ENCODE data around the gene SERPINA9. TPM values are rescaled to one million over a fixed set of nuclear protein-coding genes. Genes with fewer than 3 reads are reported as not detected.

The SERPINA9 gene
- total RNA-seq, 1 experiment from 2014 or later: not detected

- peaks cover 0 to 16% of the 10 kb centered on the region in 2 experiments; a peak in 3 of 4 replicates for H3K4me1 ChIP-seq (ENCODE audit: control insufficient read depth in 1 of 2, insufficient read depth in 2 of 2, low read length in 2 of 2)
- H3K79me2 ChIP-seq (ENCODE audit: insufficient read depth, low read length): no peaks in the 10 kb centered on the region
- no TSS peak for BruUV-seq (replicated peaks)
- H4K20me1 ChIP-seq (ENCODE audit: insufficient read depth): no peaks in the 10 kb centered on the region
- H2AFZ ChIP-seq (ENCODE audit: low read depth, low read length, poor library complexity, severe bottlenecking): no peak overlapping the region
- RAD21 ChIA-PET (ENCODE audit: low non-redundant PET in 1 of 2, low total read pairs in 2 of 2, uncharacterized antibody in 2 of 2, unreplicated experiment in 2 of 2): no interaction called here
- intact Hi-C loops (cut with micrococcal nuclease): no loop called here
- POLR2A ChIA-PET: no interaction called here
- no peaks in the 10 kb centered on the region for H3K9me3 ChIP-seq (ENCODE audit: control insufficient read depth in 1 of 2, insufficient read depth in 1 of 2, low read depth in 1 of 2, low read length in 2 of 2)
- peaks cover 17% of the 10 kb centered on the region; the same call in 1 of the 2 replicates for H3K27me3 ChIP-seq (ENCODE audit: insufficient read depth, low read length)
- CTCF ChIA-PET: no interaction called here
- ATAC-seq: no peak
- no peaks in the 10 kb centered on the region for H3K36me3 ChIP-seq (ENCODE audit: control insufficient read depth in 1 of 2, insufficient read depth in 2 of 2, low read length in 2 of 2)
- no peak overlapping the region for H3K27ac ChIP-seq (ENCODE audit: low read depth, low read length)
- TF ChIP-seq CTCF (IDR thresholded peaks at IDR 0.05 in 2 of 3, conservative IDR thresholded peaks at IDR 0.05 in 1 of 3; ENCODE audit: borderline replicate concordance in 1 of 3, insufficient read depth in 1 of 3, low read depth in 2 of 3, low read length in 2 of 3): no peak
- no peaks in the 10 kb centered on the region for H3K9me2 ChIP-seq (ENCODE audit: insufficient read depth)
- H3K4me2 ChIP-seq (ENCODE audit: low read length): no peak overlapping the region
- no peak overlapping the region for H3K9ac ChIP-seq (ENCODE audit: low read length)
- DNase-seq (ENCODE audit: low read depth, low spot score): no peak
- no peak overlapping the region for H3K4me3 ChIP-seq (replicated peaks in 1 of 2; ENCODE audit: low read depth in 1 of 2, low read length in 2 of 2)
These were observed 5.7 kb downstream of the SERPINA9 start for GRCh38 chr14:94470311-94470710.

DNA sequence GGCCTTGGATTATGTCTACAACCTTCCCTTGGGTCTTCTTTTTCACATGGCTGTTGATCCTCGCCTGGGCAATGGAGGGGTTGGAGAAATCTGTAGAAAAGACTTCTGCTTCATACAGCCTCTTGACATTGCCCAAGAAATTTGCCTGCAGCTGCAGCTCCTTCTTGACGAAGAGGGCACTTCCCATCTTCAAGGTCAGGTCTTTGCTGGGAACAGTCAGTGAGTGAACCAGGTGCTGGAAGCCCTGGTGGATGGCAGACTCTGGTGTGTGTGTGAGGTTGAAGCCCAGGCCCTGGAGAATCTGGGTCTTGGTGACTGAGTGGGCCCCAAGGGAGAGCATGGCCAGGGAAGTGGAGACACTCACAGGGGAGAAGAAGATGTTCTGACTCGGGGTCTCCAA lies 6.7 kb downstream of the SERPINA9 start:
- H2AFZ ChIP-seq (ENCODE audit: low read depth, low read length, poor library complexity, severe bottlenecking): no peak overlapping the region
- ATAC-seq (no peak), DNase-seq (ENCODE audit: low read depth, low spot score) (no peak)
- H3K27ac ChIP-seq (ENCODE audit: low read depth, low read length): no peak overlapping the region
- no peaks in the 10 kb centered on the region for H3K9me3 ChIP-seq (ENCODE audit: control insufficient read depth in 1 of 2, insufficient read depth in 1 of 2, low read depth in 1 of 2, low read length in 2 of 2)
- no peak overlapping the region for H3K4me3 ChIP-seq (replicated peaks in 1 of 2; ENCODE audit: low read depth in 1 of 2, low read length in 2 of 2)
- ChIA-PET CTCF (interaction anchor here (0.7 kb wide), 1 partner anchor 17 kb away, joined by 3 read pairs; no protein-coding TSS in a partner anchor), POLR2A (no interaction called here), RAD21 (ENCODE audit: low non-redundant PET in 1 of 2, low total read pairs in 2 of 2, uncharacterized antibody in 2 of 2, unreplicated experiment in 2 of 2) (no interaction called here)
- no peaks in the 10 kb centered on the region for H4K20me1 ChIP-seq (ENCODE audit: insufficient read depth)
- H3K79me2 ChIP-seq (ENCODE audit: insufficient read depth, low read length): no peaks in the 10 kb centered on the region
- peaks cover 23% of the 10 kb centered on the region for H3K27me3 ChIP-seq (ENCODE audit: insufficient read depth, low read length)
- BruUV-seq (replicated peaks): no TSS peak
- TF ChIP-seq EZH2phosphoT487 (IDR thresholded peaks at IDR 0.05; ENCODE audit: borderline replicate concordance) (no peak), ATF3 (IDR thresholded peaks at IDR 0.05) (no peak), EGR1 (IDR thresholded peaks at IDR 0.05; ENCODE audit: low read depth) (no peak), SIN3A (IDR thresholded peaks at IDR 0.05; ENCODE audit: low read depth) (no peak), YY1 (IDR thresholded peaks at IDR 0.05; ENCODE audit: extremely low read depth, insufficient replicate concordance, low read depth, low read length) (no peak), FOSL1 (IDR thresholded peaks at IDR 0.05; ENCODE audit: low read depth) (no peak), SP1 (IDR thresholded peaks at IDR 0.05; ENCODE audit: low read depth) (no peak), RAD21 (IDR thresholded peaks at IDR 0.05; ENCODE audit: low read depth) (no peak)
- TF ChIP-seq, protein P1, sequence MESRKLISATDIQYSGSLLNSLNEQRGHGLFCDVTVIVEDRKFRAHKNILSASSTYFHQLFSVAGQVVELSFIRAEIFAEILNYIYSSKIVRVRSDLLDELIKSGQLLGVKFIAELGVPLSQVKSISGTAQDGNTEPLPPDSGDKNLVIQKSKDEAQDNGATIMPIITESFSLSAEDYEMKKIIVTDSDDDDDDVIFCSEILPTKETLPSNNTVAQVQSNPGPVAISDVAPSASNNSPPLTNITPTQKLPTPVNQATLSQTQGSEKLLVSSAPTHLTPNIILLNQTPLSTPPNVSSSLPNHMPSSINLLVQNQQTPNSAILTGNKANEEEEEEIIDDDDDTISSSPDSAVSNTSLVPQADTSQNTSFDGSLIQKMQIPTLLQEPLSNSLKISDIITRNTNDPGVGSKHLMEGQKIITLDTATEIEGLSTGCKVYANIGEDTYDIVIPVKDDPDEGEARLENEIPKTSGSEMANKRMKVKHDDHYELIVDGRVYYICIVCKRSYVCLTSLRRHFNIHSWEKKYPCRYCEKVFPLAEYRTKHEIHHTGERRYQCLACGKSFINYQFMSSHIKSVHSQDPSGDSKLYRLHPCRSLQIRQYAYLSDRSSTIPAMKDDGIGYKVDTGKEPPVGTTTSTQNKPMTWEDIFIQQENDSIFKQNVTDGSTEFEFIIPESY (IDR thresholded peaks at IDR 0.05; ENCODE audit: extremely low read depth, insufficient replicate concordance, low read length): no peak
- intact Hi-C loops (cut with micrococcal nuclease): no loop called here
- H3K4me2 ChIP-seq (ENCODE audit: low read length): no peak overlapping the region
- H3K9ac ChIP-seq (ENCODE audit: low read length): no peak overlapping the region
- H3K9me2 ChIP-seq (ENCODE audit: insufficient read depth): no peaks in the 10 kb centered on the region
- no peaks in the 10 kb centered on the region for H3K36me3 ChIP-seq (ENCODE audit: control insufficient read depth in 1 of 2, insufficient read depth in 2 of 2, low read length in 2 of 2)
- H3K4me1 ChIP-seq (ENCODE audit: control insufficient read depth in 1 of 2, insufficient read depth in 2 of 2, low read length in 2 of 2): peaks cover 0 to 5% of the 10 kb centered on the region in 2 experiments; a peak in 3 of 4 replicates
